Globus pallidus (tissue), 1 donor: ENCODE measurements around the gene GRB7.

Experiments used
- DNase-seq: peaks from one replicate; pipeline ENCODE4 v3.0.0-alpha.2; 2015; ENCODE audit warnings: low spot score

GRB7 gene

DNA sequence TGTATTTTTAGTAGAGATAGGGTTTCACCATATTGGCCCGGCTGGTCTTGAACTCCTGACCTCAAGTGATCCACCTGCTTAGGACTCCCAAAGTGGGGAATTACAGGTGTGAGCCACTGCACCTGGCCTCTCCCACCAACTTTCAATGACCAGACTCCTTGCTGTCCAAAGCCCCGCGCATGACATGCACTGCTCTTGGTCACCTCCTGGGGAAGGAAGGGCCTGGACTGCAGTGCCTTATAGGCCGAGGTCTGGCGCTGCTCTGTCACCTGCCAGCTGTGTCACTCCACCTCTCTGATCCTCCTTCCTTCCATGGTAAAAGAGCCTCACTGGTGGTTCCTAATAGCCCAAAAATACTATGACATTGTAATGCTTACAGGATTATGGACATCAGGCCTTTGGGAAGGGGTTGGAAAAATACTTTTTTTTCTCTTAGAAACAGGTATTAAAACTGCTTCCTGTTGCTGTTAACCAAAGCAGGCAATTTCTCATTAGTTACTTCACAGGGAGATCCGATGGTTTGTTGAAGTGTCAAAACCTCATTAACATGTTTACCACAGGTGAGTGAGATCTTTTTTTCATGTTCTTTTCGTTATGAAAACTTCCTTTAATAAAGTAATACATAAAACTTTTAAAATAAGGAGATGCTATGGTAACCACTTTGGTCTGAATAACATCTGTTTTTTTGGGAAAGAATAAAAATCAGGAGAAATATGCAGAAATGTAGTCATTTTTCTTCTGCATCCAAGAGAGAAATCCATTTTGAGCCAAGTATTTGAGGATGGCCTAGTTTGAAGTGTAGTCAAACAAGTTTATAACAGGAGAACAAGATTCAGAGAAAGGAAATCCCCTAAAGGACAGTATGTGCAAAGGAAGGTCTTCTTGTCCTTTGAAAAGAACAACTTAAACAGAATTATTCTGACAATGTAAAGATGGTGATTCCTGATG is 35.5 kb downstream of the GRB7 start:
- no peak for DNase-seq

DNA sequence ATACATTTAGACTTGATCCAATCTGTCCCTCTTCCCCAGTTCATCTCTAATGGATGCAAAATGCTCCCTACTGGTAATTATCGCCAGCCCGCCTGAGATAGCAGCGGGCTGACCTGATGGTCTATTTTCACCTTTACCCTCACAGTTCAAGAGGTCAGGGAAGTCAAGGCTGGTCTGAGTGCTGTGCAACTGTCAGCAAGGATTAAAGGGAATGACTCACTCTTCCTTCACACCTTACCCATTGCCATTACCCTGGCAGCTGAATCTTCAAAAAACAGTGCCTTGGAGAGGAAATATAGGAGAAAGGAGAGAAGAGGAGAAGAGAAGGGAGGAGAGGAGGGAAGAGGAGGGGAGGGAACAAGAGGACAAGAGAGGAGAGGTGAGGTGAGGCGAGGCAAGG is 36.3 kb downstream of the GRB7 start:
- no peak for DNase-seq

DNA sequence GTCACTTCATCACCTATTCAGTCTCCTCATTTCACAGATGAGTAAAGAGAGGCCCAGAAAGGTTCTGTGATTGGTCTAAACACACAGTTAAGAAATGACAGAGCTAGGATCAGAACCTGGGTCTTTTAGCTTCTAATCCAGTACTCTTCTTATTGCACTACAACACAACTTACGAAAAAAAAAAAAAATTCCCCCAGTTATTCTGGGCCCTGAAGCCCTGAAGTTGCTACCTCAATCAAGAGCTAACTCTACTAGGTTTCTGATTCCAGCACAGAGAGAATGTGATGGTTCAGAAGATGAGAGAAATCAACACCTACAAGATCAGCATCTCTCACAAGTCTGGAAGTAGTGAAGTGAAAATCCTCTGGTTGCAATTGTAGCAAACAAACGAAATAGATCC is 37.3 kb downstream of the GRB7 start:
- no peak for DNase-seq

DNA sequence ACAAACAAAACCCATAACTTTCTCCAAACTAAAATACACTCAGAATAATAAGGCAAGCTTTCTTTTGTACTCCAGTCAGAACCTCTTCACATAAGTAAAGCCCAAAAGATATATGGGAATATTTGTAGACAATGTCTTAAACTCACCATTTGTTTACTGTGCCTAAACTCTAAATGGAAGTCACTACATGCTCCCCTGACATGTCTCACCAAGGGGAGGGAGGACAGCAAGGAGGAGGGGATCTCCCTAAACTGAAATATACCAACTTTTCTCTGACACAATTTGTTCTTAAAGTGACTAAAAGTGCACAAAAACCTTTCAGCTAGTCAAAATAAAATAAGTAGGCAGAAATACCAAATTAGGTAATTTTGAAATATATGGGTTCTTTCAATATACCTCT is 38.5 kb downstream of the GRB7 start:
- no peak for DNase-seq

- DNase-seq: no peak
These were observed 40.0 kb downstream of the GRB7 start for GRCh38 chr17:39777534-39778365.

GRCh38 chr17:39781031-39781860 is 43.5 kb downstream of the GRB7 start:
- DNase-seq: no peak

DNA sequence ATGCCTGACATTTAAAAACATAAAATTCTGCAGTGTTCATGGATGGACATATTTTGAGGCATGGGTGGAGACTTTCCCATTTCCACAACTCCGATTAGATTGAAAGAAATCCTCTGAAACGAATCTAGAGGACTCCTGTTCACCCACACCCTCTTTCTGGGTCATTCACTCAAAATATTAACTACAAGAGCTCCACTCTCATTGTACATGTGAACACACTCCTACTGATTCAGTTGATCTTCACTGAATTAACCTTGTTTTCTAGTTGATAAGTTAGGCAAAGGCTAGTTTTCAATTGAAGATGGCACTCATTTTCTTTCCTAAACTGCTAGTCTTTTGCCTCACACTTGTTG is 44.1 kb downstream of the GRB7 start:
- no peak for DNase-seq

- DNase-seq: no peak
These were observed 44.7 kb downstream of the GRB7 start for GRCh38 chr17:39782481-39782880.

GRCh38 chr17:39782980-39783379 is 45.2 kb downstream of the GRB7 start:
- DNase-seq: no peak

DNA sequence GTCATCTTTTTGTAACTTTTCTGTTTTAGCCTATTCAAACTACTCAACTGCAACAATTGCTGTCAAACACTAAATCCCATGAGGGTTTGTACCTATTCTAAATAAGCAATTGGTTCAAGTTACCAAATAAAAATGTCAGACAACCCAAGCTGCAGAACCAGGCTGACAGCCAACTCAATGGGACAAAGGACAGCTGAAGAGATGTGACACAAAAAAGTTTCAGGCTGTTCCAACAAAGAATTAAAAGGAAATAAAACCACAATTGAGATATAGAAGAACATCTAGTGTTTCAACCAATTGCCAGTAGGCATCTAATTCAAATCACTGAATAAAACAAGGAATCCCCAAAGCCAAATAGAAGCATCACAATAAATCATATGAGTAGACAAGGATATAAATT is 49.3 kb downstream of the GRB7 start:
- DNase-seq: no peak

DNA sequence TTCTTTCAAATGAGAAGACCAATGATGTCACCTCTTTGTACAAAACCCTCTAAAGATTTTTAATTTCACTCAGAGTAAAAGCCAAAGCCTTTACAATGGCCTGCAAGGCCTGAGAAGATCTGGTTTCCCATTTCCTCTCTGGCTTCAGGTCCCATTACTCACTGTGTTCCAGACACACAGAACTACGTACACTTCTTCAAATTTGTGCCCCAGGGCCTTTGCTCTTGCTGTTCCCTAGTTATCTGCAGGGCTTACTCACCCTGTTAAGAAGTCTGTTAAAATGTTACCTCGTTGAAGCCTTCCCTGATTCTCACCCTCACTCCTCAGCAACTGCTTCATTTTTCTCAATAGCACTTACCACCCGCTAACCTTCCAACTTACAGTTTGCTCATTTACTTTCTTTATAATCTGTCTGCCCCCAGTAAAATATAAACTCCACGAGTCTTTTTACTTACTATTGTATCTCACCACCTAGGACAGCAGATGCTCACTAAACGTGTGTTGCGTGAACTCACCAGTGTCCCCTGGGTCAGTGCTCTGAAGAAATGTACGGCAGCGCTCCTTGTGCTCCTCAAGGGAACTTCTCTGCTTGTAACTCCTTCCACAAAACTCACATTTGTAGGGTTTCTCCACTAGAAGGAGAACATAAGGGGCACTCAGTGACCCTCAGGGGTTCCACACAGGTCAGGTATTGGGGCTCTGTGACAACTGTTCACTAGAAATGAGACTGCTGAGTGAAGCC is 50.2 kb downstream of the GRB7 start:
- no peak for DNase-seq

DNA sequence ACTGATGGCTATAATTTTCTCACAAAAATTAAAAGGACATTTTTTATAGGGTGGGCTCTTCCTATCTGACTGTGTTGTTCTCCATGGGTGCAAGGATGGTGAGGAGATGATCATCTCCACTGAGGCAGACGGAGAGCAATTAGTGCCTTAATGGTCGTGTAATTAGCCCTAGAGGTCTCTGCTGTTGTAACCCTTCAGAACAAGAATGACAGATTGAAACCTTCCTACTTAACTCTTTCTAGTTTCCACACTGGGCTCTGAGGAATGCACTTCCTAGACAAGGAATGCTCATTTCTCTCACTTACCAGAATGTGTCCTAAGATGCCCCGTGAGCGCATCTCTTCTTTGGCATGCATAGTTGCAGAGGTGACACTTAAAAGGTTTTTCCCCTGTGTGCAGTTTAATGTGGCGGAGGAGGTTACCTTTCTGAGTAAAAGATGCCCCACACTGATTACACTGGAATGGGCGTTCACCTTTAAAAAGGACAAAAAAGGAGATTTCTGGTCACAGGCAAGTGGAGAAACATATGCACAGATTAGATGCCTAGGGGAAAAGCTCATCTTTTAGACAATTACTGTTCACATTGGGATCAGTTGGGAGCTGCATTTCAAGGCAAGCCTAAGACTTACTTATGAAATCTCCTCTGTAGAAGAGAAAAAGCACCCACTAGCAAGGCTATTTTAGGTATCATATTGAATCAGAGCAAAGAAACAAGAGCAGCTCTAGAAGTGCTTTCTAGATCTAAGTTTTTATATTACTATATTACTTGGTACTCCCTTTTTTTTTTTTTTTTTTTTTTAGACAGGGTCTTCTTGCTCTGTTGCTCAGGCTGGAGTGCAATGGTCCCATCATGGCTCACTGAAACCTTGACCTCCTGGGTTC is 53.6 kb downstream of the GRB7 start:
- no peak for DNase-seq

- DNase-seq: no peak
These were observed 54.9 kb downstream of the GRB7 start for GRCh38 chr17:39792526-39793221.

DNA sequence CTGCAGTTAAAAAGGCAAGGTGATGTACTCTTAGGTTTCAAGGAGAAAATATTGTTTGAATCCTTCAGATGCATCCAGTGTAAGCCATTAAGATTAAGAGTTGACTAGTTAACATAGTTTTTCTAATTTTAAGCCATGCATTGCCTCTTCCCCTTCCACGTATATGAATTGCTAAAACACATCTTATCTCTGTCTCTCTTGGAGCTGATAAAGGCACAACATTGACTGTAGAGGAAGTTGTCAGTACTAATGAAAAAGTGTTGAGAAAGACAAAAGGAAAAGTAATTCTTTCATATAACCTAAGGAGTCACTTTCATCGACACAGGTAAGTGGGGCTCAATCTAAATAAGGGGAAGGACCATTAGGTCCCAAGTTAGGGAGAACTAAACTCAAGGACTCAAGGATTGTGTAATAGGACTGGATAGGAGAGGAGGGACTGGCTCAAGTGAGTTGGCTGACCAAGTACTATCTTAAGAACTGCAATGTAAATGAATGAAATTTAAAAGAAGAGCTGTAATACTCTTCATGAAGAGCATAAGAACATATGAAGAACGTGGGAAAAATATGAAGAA is 55.6 kb downstream of the GRB7 start:
- no peak for DNase-seq

- DNase-seq: no peak
These were observed 56.7 kb downstream of the GRB7 start for GRCh38 chr17:39794249-39794970.
